ENCODE measurements around the gene SLC26A1. TPM values are rescaled to one million over a fixed set of nuclear protein-coding genes. Genes with fewer than 3 reads are reported as not detected.

SLC26A1 gene
- total RNA-seq, 2 experiments from 2014 or later = not detected

GRCh38 chr4:1015179-1015578, 22.0 kb upstream of the SLC26A1 start:
- ChIA-PET POLR2A (no interaction called here), CTCF (no interaction called here)

- POLR2A ChIA-PET = no interaction called here
- CTCF ChIA-PET = no interaction called here
Measured at GRCh38 chr4:1014291-1015167, 21.3 kb upstream of the SLC26A1 start.

- CTCF ChIA-PET = no interaction called here
- POLR2A ChIA-PET = no interaction called here
Measured at GRCh38 chr4:1013225-1014073, 20.2 kb upstream of the SLC26A1 start.

- POLR2A ChIA-PET = no interaction called here
- CTCF ChIA-PET = no interaction called here
Measured at GRCh38 chr4:1012034-1012739, 19.0 kb upstream of the SLC26A1 start.

- POLR2A ChIA-PET = no interaction called here
- CTCF ChIA-PET = no interaction called here
Measured at GRCh38 chr4:1011666-1012033, 18.4 kb upstream of the SLC26A1 start.

DNA sequence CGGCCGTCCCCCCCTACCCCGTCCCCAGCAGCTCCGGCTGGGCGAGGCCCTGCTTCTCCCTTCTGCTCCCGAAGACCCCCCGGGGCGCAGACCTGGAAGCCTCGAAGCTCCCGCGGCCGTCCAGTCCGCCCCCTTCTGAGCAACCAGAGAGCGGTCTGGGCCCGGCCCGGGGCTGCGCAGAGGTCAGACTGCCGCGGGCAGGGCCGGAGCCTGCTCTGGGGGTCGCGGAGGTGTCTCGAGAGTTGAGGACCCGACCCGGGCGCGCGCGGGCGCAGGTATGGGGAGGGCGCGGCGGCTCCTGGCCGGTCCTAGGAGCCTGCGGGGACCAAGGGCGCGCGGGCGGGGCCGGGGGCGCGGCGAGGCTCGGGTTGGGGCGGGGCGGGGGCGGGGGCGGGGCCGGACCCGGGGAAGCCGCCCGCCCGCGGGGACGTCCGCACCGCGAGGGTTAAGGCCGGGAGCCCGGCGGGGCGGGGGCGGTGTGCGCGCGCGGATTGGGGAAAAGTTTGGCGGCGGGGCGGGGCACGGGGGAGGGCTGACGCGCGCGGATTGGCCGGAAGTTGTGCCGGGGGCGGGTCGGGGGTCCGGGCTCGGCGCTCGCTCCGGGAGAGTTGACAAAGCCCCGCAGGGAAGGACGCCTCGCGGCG, 17.9 kb upstream of the SLC26A1 start, which contains the start of gene FGFRL1:
Gene FGFRL1 (plus strand): TSS at position 605 of the 644 bp plus-strand sequence. CDS start 860 bp downstream, outside the sequence.
- CTCF ChIA-PET = no interaction called here
- POLR2A ChIA-PET = no interaction called here

DNA sequence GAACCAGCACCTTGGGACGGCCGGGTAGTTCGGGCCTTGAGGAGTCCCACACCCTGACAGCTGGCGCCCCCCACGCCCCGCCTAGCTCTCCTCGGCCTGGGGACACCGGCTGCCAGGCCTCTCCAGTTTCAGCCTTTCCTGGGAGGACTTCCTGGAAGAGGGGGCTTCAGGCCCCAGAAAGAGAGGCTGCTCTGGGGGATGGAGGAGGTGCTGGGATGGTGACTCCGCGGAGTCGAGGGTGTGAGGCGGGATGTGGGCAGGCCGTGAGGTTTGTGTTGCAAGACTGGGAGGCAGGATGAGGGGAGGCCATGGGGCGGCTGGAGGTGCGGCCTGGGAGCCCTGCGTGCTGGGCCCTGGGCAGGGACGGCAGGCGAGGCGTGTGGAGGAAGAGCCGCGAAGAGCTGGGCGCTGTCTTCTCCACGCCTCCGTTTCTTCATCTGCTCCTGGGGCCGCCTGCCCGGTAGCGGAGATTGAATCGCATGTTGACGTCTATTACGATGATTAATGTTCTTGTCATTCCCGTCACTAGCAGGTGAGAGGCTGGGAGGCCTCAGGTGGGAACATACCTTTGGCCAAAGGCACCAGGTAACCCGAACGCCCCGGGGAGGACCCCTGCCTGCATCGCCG, 17.3 kb upstream of the SLC26A1 start:
- ChIA-PET POLR2A (interaction anchor here (1.0 kb wide), 1 partner anchor 78 kb away, joined by 3 read pairs; the partner anchor contains the start of genes GAK and TMEM175), CTCF (interaction anchor here (0.5 to 2.1 kb wide), 3 partner anchors 23 to 38 kb away, joined by 3 to 9 read pairs (median 4); partner anchors contain the start of gene IDUA)

DNA sequence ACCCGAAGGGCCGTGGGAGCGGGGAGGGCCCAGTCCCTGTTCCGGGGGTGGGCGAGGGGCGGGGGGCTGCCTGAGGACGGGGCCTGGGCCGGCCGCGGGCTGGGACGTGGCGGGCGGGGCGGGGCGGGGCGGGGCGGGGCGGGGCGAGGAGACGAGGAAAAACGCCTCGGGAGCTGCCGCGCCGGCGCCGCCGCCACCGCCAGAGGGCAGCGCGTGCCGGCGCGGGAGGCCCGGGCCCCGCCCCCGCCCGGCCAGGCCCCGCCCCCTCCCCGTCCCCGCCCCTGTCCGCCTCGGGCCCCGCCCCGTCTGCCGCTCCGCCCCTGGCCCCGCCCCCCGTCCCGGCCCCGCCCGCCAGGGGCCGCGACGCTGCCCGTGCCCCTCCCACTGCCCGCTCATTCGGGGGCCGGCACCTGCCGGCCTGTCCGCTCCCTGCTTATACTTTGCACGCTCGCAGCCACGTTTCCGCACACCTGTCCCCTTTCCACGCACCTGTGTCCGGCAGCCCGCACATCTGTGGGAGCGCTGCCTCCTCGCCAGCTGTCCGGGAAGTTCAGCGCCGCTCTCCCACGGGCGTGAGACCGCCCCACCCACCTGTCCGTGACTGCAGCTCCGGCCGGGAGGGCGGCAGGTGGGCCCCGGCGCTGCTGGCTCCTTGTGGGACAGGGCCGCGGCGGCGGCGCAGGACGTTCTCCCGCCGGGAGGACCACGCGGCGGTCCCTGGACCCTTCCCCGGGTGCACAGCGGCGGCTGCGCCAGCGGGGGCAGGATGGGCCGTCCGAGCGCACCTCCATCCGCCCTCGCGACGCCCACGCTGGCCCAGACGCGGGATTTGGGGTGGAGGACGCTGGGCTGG, 16.6 kb upstream of the SLC26A1 start:
- ChIA-PET CTCF (interaction anchor here (0.5 to 2.1 kb wide), 4 partner anchors 23 to 595 kb away, joined by 3 to 9 read pairs (median 4); partner anchors contain the start of gene IDUA), POLR2A (interaction anchor here (1.0 kb wide), 1 partner anchor 78 kb away, joined by 3 read pairs; the partner anchor contains the start of genes GAK and TMEM175)

DNA sequence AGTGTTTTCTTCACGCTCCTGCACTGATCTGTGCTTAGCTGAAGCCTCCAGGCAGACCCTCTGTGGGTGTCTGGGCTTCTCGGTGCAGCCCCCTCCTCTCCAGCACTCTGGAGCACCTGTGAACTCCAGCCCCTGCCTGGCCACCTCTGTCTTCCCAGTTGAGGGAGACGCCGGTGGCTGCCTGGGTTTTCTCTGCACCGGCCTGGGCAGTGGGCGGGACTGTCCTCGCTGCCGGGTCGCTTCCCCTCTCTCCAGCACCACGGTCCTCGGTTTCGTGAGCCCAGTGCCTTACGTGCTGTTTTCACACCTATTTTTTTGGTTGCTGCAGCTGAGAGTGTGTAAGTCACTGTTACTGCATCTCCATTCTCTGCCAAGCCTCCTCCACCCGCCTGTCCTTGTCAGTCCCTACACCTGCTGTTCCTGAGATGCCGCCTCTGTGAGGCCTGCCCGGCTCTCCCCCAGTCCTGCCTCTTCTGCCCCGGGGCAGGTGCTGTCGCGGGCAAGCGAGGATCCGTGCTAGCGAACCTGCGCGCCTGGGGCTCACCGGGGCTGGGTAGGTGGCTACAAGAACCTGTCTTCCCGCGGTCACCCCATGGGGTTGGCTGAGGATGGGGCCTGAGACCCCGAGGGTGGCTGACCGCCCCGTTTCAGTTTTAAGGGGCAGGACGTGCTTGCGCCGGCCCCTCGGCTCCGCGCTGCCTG, 15.8 kb upstream of the SLC26A1 start:
- CTCF ChIA-PET = interaction anchor here (1.0 to 2.1 kb wide), 2 partner anchors 22 to 596 kb away, joined by 3 to 9 read pairs; partner anchors contain the start of gene IDUA
- POLR2A ChIA-PET = no interaction called here

DNA sequence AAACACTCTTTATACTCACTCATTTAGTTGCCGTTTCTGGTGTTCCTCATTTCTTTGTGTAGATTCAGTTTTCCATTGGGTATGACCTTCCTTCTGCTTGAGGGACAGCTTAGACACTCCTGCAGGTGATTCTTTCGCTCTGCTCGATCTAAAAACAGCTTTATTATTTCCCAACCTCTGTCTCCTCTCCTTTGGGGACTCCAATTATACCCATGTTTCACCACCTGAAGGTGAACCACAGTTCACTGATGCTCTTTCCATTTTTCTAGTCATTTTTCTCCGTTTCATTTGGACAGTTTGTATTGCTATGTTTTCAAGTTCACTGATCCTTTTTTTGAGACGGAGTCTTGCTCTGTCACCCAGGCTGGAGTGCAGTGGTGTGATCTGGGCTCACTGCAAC, 13.7 kb upstream of the SLC26A1 start:
- CTCF ChIA-PET = no interaction called here
- POLR2A ChIA-PET = no interaction called here

DNA sequence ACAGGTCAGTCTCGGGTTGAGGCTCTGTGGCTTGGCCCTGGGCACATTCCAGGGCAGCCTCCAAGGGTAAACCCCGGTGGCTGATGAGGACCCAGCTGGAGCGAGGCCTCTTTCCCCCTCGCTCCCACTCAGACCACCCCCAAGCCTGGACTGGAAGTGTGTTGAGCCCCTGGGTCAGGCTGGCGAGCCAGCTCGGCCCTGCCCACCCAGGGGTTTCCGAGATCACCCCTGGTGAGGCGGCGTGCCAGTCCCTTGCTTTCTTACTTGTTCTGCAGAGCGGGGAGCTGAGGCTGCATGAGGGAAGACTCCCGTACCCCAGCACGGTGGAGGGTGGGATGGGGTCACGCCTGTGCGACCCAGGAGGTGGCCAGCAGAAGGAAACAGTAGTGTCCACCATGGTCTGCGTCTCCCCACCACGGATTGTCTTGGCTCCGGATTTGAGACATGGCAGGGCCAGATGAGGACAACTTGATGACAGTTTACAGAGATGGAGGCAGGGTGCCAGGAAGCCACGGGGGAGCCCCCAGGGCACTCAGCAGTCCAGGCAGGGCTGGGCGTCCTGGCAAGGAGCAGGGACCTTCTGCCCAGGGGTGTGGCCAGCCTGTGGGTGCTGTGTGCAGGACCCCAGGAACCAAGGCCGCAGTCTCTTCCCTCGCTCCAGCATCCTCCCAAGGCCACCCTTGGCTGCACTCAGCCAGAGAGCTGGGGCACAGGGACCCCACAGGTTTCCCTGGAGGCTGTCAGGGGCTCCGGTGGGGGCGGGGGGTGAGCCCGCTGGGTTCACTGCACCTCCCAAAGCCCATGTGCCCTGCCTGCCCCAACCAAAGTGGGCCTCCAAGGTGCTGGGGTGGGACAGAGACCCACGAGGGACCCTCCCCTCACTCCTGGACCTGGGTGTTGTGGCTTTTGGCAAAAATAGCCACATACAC, 11.6 kb upstream of the SLC26A1 start:
- ChIA-PET CTCF (interaction anchor here (1.4 kb wide), 1 partner anchor 17 kb away, joined by 3 read pairs; no protein-coding TSS in a partner anchor), POLR2A (no interaction called here)

DNA sequence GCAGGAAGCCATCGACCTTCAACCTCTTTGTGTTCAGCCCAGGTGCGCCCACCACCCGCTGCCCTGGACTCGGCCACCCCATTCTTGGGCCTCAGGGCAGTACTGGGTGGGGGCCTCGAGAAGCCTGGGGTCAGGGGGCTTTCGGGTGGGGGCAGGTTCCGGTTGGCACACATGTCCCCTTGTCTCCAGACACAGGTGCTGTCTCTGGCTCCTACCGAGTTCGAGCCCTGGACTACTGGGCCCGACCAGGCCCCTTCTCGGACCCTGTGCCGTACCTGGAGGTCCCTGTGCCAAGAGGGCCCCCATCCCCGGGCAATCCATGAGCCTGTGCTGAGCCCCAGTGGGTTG, 10.8 kb upstream of the SLC26A1 start:
- POLR2A ChIA-PET = no interaction called here
- CTCF ChIA-PET = no interaction called here

DNA sequence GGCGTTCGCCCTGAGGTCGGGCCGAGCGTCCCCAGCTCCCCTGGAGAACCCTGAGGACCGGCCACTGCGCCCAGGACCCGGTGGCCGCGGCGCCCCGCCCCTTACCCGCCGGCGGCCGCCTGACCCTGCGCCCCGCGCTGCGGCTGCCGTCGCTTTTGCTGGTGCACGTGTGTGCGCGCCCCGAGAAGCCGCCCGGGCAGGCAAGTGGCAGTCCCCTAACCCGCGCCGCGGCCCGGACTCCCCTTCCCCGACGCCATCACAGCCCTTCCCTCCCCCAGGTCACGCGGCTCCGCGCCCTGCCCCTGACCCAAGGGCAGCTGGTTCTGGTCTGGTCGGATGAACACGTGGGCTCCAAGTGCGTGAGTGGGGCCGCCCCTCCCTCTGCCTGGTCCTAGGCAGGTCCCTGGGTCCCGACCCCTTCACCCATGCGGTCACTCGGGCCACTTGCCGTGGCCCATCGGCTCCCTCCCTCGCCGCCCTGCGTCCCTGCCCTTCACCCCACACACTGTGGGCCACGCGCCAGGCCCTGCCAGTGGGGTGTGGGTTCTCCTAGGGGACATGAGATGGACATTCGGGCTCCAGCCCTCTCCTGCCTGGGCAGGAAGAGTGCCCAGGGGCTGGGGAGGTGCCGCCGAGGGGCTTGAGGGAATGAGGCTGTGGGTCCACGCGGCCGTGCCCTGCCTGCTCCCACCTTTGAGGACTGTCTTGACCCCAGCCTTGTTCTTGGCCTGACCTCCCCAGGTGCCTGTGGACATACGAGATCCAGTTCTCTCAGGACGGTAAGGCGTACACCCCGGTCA, 10.3 kb upstream of the SLC26A1 start:
- CTCF ChIA-PET = no interaction called here
- POLR2A ChIA-PET = no interaction called here

- POLR2A ChIA-PET = no interaction called here
- CTCF ChIA-PET = interaction anchor here (0.9 kb wide), 1 partner anchor 15 kb away, joined by 4 read pairs; the partner anchor contains the start of gene IDUA
Measured at GRCh38 chr4:1002631-1003251, 9.5 kb upstream of the SLC26A1 start.

DNA sequence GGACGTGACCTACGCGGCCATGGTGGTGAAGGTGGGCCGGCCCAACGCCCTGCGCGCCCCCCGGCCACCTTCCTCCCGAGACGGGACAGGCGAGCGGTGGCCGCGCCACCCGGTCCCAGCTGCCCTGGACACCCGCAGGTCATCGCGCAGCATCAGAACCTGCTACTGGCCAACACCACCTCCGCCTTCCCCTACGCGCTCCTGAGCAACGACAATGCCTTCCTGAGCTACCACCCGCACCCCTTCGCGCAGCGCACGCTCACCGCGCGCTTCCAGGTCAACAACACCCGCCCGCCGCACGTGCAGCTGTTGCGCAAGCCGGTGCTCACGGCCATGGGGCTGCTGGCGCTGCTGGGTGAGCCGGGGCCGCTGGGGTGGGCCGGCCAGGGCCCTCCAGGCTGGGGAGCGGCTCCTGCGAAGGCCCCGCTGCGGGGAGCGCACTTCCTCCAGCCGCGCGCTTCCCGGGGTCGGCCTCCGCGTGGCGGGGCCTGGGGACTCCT, 9.0 kb upstream of the SLC26A1 start:
- POLR2A ChIA-PET = no interaction called here
- CTCF ChIA-PET = interaction anchor here (0.9 kb wide), 1 partner anchor 15 kb away, joined by 4 read pairs; the partner anchor contains the start of gene IDUA

Measured in activated CD8-positive, alpha-beta memory T cell treated with anti-CD3 and anti-CD28 coated beads for 36 hours (primary cell).